Activated CD4-positive, alpha-beta T cell treated with anti-CD3 and anti-CD28 coated beads, Interleukin-2, amount 50 U/mL, for 16 hours (primary cell): ENCODE data around the gene KIAA0930.
"Not testable (repeated sequence)": the region's sequence is repeated elsewhere in the genome, so short reads cannot be mapped to it uniquely, and the experiment has no call there.

Source experiments
- DNase-seq: peaks from one replicate; pipeline ENCODE4 v3.0.0-alpha.2; 2020

Gene KIAA0930

DNA sequence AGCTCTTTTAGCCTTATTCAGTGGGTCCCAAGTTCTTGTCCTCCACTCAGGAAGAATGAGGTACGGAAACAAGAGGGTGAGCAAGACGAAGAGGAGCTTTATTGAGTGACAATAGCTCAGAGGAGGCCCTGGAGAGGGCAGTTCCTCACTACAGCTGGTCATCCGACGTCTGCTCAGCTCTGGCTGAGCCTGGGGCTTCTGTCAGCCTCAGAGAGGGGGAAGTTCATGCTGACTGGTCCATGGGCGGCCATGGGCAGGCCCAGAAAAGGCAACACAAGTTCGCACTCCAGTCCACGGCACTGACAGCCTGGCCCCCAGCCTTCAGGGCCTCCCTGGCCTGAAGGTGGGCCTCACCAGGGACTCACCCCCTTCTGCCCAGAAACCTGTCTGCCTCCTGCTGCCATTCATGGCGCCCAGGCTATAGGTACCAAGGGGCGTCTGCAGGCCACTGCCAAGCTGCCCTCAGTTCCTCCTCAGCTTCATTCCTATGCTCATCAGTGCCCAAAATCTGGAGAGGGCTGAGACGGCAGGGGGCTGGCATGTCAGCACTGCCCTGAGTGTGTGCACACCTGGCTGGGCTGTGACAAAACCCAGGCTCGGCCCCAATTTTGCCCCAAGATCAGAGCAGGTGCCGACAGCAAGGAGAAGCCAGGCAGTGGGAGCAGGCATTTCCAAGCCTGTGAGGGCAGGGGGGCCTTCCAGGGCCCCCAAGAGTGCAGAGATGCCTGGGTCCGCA is 21.7 kb upstream of the KIAA0930 start:
- DNase-seq: no peak

GRCh38 chr22:45261407-45262088 is 20.9 kb upstream of the KIAA0930 start:
- no peak for DNase-seq

DNA sequence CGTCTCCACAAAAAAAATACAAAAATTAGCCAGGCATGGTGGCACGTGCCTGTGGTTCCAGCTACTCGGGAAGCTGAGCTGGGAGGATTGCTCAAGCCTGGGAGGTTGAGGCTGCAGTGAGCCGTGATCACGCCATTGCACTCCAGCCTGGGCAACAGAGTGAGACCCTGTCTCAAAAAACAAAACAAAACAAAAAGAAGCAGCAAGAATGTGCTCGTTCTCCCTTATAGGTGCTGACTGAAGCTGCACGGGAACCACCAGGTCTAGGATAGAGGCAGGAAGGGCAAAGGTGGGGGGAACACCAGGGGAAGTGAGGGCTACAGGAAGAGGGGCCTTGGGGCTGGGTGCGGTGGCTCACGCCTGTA is 19.7 kb upstream of the KIAA0930 start:
- DNase-seq: not testable (repeated sequence)

- no peak for DNase-seq
These were observed 19.2 kb upstream of the KIAA0930 start for GRCh38 chr22:45259754-45260394.

- not testable (repeated sequence) for DNase-seq
These were observed 17.2 kb upstream of the KIAA0930 start for GRCh38 chr22:45257941-45258340.

GRCh38 chr22:45254789-45255278 is 14.1 kb upstream of the KIAA0930 start:
- DNase-seq: peak; percentile 79

- peak; percentile 35 for DNase-seq
These were observed 13.7 kb upstream of the KIAA0930 start for GRCh38 chr22:45254388-45254787.

DNA sequence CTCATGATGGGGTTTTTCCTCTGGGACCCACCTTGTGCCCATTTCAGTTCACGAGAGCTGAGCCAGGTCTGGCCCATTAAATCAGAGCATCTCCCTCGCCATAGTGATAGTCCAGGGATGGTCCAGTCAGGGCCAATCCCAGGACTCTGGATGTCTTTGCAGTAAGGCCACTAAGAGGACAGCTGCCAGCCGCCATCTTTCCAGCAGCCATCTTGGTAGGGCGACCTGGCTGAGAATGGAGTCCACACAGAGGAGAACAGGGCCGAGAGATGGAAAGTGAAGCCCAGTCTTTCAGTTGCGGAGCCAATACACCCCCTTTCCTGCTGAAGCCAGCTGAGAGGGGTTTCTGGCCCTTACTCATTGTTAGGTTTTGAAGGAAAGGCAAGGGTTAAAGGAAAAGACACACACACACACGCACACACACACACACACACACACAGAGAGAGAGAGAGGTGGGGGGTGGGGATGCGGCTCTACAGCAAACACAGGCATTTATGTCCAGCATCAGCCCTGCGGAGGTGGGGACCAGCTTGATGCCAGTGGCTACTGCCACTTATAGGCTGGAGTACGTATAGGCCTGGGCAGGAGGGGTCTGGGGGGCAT is 12.4 kb upstream of the KIAA0930 start:
- DNase-seq: no peak

DNA sequence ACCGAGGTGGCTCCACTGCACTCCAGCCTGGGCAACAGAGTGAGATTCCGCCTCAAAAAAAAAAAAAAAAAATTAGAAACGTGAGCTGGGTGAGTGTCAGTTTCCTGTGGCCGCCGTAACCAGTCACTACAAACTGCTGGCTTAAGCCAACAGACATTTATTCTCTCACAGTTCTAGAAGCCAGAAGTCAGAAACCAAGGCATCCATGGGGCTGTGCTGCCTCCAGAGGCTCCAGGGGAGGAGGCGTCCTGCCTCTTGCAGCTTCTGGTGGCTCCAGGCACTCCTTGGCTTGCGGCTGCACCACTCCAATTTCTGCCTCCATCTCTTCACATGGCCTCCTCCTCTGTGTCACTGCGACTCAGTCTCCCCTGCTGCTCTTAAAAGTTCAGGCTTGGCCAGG is 11.1 kb upstream of the KIAA0930 start:
- no peak for DNase-seq

DNA sequence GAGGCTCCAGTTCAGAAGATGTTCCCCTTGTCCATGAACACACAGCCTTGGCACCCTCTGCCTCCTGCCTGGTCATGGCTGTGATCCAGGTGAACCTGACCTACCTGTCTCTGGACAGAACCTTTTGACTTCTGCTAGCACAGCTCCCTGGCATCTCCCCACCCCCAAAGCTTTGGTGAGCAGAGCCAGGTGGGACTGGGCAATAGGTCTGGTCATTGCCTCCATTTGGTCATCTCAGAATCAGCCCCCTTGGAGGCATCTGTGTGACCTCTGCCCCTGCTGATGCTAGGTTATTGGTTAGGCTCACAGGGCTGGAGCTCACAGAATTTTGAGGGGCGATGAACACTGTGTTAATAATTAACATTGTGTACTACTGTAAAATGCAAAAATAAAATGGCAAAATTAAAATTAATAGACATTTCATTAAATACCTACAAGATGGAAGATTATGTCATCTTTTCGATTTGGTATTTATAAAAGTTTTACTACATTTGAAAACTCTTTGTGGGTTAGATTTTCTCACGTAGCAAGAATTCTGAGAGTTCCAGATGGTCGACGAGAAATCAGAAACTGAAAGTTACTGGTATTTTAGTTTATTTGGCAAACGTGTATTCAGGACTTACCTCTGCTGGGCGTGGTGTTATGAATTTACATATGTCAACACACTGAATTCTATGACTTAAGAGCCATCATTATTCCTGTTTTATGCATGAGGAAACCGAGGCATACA is 8.3 kb upstream of the KIAA0930 start:
- peak; percentile 13 for DNase-seq

- no peak for DNase-seq
These were observed 5.6 kb upstream of the KIAA0930 start for GRCh38 chr22:45246060-45246985.

- DNase-seq: no peak
These were observed 4.2 kb upstream of the KIAA0930 start for GRCh38 chr22:45244916-45245315.

DNA sequence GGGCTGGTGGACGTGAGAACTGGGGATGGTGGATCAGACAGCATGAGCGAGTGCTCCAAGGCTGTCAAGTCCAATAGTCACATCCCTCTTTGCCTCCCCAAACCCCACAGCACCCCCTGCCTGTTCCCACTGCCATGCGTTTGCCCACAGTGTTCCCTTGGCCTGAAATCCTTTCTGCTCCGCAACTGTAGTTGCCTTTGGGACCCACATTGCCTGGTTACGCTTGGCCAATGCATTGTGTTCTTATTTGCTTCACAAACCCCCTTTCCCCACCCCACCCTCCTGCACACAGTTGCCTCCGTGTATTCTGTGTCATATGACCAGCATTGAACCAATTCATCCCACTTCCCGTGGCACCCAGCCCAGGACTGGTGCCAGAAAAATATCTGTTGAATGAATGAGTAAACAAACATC is 2.1 kb upstream of the KIAA0930 start:
- DNase-seq: no peak

GRCh38 chr22:45240104-45240809 is 437 bp downstream of the KIAA0930 start:
- peak; percentile 22 for DNase-seq

DNA sequence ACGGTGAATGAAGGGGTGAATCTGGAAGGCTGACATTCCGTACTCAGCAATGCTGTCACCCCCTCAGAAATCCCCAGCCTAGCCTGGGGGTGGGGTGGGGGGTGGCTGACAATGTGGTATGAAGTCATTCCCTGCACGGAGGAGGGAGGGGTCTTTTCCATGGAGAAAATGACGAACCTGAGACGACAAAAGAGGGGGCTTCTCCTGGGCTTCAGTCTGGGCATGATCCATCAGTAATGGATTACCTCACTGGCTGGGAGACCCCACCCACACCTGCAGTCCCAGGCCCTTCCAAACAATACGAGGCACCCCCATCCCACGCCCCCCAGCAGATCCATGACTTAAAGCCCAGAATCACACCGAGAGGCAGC is 1.0 kb downstream of the KIAA0930 start:
- DNase-seq: no peak

DNA sequence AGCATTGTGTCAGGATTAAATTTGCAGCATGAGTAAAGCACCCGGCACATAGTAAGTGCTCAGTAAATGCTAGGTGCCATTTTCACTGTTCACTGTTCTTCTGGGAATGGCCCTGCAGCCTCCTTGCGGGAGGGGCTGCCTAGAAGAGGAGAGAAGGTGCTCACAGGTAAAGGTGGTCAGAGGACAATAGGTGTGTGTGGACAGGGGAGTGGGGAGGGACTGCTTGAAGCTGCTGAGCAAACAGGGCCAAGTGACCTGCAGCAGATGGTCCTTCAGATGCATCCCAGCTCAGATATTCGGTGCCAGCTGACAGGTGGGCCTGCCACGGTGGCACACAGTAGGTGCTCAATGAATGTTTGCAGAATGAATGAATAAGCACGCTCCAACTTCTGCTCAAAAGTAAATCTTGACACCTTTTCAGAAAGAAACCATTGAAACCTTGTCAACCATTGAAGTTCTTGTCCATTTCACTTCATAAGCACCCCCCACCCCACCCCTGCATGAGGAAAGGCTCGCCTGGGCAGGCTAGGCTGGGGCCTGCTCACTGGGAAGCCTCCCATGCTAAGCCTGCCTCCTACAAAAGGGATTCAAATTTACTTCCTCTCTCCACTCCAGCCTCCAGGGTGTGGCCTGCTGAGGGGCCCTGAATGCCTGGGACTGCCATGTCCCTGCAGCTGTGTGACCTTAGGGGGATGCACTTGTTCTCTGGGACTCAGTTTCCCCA is 1.6 kb downstream of the KIAA0930 start:
- no peak for DNase-seq

DNA sequence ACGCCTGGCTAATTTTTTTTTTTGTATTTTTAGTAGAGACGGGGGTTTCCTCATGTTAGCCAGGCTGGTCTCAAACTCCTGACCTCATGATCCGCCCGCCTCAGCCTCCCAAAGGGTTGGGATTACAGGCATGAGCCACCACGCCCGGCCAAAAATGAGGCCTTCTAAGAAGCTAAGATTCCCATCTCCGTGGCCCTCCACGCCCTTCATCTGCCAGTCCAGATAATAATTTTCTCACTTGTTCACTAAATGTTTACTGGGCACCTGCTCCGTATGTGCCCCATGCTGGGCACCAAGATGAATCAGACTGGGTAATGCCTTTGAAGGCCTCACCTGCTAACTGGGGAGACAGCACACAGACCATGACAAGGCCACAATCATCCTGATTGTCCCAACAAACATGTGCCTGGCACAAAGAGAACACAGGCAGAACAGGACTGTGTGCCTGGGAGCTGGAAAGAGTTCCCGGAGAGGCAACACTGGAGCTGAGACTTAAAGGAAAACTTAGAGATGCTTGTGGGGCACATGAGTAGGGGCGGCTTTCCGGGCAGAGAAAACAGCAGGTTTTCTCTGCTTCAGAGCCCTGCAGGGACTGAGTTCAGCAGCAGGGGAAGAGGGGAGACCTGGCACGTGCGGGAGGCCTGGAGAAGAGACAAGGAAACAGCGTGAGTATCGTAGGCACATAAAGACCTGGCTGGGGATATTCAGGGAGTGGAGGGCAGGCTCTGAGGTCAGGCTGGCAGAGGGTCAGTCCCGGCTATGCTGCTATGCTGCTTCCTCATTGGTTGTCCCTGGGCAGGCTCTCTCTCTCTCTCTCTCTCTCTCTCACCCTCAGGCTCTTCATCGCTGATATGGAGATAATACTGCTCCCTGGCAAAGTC is 2.4 kb downstream of the KIAA0930 start:
- no peak for DNase-seq

DNA sequence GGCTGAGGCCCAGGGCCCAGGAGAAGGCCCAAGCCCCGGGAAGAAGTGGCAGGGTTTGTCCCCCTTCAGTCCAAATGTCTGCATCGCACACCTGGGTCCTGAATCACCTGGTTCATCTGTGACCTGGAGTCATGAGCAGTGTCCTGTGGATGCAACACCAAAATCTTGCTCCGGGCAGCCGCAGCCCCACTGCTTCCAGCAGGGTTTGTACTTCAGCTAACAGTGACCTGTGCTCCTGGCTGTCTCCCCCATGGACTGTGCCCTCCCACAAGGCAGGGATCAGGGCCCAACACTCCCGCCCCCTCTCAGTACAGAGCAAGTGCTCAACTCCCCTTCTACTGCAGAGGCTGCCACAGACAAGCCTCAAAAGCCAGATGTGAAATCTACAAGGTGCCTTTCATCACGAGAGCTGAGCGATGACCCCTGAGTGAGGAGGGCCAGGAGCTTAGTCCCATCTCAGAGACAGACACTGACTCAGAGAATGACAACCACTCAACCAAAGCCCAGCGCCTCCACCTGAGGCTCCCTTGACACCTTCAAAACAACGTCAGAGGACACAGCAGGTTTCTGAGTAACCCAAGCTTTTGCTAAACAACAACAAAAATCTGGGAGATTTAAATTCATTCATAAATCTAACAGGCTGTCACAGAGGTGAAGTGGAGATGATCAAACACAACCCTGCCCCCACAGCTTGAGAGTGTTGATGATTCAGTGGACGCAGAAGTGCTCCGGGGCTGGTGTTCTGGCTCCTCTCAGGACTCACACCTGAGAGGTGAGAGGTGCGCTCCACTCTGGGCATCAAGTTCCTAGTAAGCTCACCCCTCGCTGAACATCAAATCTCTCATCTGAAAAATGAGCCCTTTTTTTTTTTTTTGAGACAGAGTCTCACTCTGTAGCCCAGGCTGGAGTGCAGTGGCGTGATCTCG is 3.4 kb downstream of the KIAA0930 start:
- DNase-seq: no peak
